Small intestine (tissue), 7 donors: Measurements from ENCODE around the gene PARD6B. TPM values are rescaled to one million over a fixed set of nuclear protein-coding genes. Genes with fewer than 3 reads are reported as not detected.
"Not testable (repeated sequence)": the region's sequence is repeated elsewhere in the genome, so short reads cannot be mapped to it uniquely, and the experiment has no call there.

Source experiments
- DNase-seq, 2 donors: peaks; one replicate each; pipeline versions ENCODE4 v3.0.0 to v3.0.0-alpha.2; 2013
- FAIRE-seq: peaks from 2 replicates; lab custom pipeline; 2012; peaks lifted over from hg19 to GRCh38; lab: Jason Lieb, UNC
- H3K27ac ChIP-seq, 3 donors: one replicate each; pipeline ENCODE4 v1.5.1; 2013; ENCODE audit warnings: low read length in 2 of 3, mild to moderate bottlenecking in 2 of 3, control low read depth in 1 of 3, inconsistent platforms in 1 of 3, low read depth in 1 of 3, moderate library complexity in 1 of 3
- H3K27me3 ChIP-seq, 3 donors: one replicate each; pipeline ENCODE4 v1.6.1; 2013; ENCODE audit warnings: low read length in 3 of 3, inconsistent platforms in 1 of 3; ENCODE audit not compliant: control insufficient read depth in 3 of 3, insufficient read depth in 3 of 3
- H3K36me3 ChIP-seq, 3 donors: one replicate each; pipeline ENCODE4 v1.6.1; 2013; ENCODE audit warnings: low read length in 3 of 3, inconsistent platforms in 1 of 3, low read depth in 1 of 3, mild to moderate bottlenecking in 1 of 3, moderate library complexity in 1 of 3; ENCODE audit not compliant: control insufficient read depth in 3 of 3, insufficient read depth in 2 of 3
- H3K4me1 ChIP-seq, 3 donors: one replicate each; pipeline ENCODE4 v1.6.1; 2013; ENCODE audit warnings: low read length in 2 of 3, inconsistent platforms in 1 of 3, low read depth in 1 of 3, mild to moderate bottlenecking in 1 of 3, moderate library complexity in 1 of 3; ENCODE audit not compliant: control insufficient read depth in 3 of 3, insufficient read depth in 2 of 3
- H3K4me3 ChIP-seq, 3 donors: one replicate each; pipeline ENCODE4 v1.5.1; 2013; ENCODE audit warnings: low read length in 3 of 3, control low read depth in 1 of 3, inconsistent platforms in 1 of 3, low read depth in 1 of 3, mild to moderate bottlenecking in 1 of 3, moderate library complexity in 1 of 3
- H3K9me3 ChIP-seq, 2 donors: one replicate each; pipeline ENCODE4 v1.6.1; 2013; ENCODE audit warnings: low read depth in 1 of 2, low read length in 1 of 2; ENCODE audit not compliant: control insufficient read depth in 2 of 2, insufficient read depth in 1 of 2
- WGBS, 3 donors: extraction: QIAGEN DNeasy Blood & Tissue Kit; methylation state at CpG; one replicate each; pipeline ENCODE4 v1.1.7; 2013; 5-methylcytosine and 5-hydroxymethylcytosine counted together
- polyA plus RNA-seq, 4 donors: library from polyadenylated mRNA; stranded (reverse) in 3 of 4; unstranded in 1 of 4; fragments of 200-250 nt in 3 of 4; fragments of 120-200 nt in 1 of 4; gene quantifications; one replicate each; pipeline versions ENCODE4 v1.2.1 to v1.2.3, GENCODE V29; 2013
- donor health status: healthy with polysubstance abuse.
- donor health status: control.
- donor health status: control.
- donor health status: Bipolar disorder and iron deficiency.
- donor health status: healthy.

Gene PARD6B
- polyA plus RNA-seq, 4 donors, result 2.4 to 14.3 (median 9.0) TPM

GRCh38 chr20:50788045-50788991 lies 56.9 kb downstream of the PARD6B start:
- Histone ChIP-seq H3K27me3 (no peaks in the 10 kb centered on the region), H3K36me3 (no peaks in the 10 kb centered on the region), H3K27ac (peak overlapping the region in 1 of 3 donors; percentile 40), H3K9me3 (no peaks in the 10 kb centered on the region), H3K4me3 (no peak overlapping the region), H3K4me1 (peaks cover 0 to 33% (median 2%) of the 10 kb centered on the region in 3 donors)
- FAIRE-seq, result no peak
- 50 to 60% (median 59%) methylated on average over 18 of the region's 18 CpGs for WGBS, 3 donors
- peak; percentile 33 to 77 for DNase-seq

- H3K9me3 ChIP-seq, result no peaks in the 10 kb centered on the region
- peak overlapping the region in 2 of 3 donors; percentile 69 to 78 for H3K27ac ChIP-seq
- FAIRE-seq, result no peak
- H3K27me3 ChIP-seq, result no peaks in the 10 kb centered on the region
- peaks cover 2 to 36% (median 6%) of the 10 kb centered on the region in 3 donors for H3K4me1 ChIP-seq
- no peak overlapping the region for H3K4me3 ChIP-seq
- peak in 1 of 2 donors; percentile 17 for DNase-seq
- 45 to 70% (median 65%) methylated on average over 11 of the region's 11 CpGs for WGBS, 3 donors
- no peaks in the 10 kb centered on the region for H3K36me3 ChIP-seq
These were observed 58.7 kb downstream of the PARD6B start for GRCh38 chr20:50789968-50790650.

DNA sequence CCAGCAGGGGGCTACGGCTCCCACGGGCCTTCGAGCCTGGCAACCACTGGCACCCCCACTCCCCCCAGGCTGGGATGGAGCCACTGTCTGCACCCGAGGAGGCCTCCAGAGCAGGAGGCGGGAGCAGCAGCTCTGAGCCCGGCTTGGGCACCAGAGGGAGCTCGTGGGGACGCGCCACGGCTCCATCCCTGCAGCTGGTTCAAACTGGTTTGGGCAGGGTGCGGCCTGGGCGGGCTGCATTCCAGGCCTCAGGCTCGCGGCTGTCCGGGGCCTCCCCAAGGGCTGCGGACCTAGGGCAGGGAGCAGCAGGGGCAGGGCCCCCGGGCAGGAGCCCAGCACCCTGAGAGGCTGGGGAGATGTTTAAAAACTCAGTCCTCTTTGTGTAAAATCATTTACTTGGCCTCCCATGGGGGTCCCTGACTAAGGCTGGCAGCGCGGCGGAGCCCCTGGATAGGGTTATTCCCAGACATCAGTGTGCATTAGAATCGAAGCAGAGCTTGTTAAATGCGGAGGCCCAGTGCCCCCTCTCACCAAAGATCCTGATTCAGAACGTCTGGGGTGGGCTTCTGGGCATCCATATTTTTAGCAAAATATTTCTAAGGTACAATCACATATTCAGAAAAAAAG lies 59.4 kb downstream of the PARD6B start:
- Histone ChIP-seq H3K27me3 (no peaks in the 10 kb centered on the region), H3K27ac (peak overlapping the region; percentile 8 to 78 (median 78)), H3K36me3 (no peaks in the 10 kb centered on the region), H3K4me3 (no peak overlapping the region), H3K9me3 (no peaks in the 10 kb centered on the region), H3K4me1 (peaks cover 2 to 36% (median 6%) of the 10 kb centered on the region in 3 donors)
- FAIRE-seq (no peak), DNase-seq (peak; percentile 93 to 98)
- WGBS, 3 donors, result 11 to 13% (median 11%) methylated on average over 23 of the region's 23 CpGs

DNA sequence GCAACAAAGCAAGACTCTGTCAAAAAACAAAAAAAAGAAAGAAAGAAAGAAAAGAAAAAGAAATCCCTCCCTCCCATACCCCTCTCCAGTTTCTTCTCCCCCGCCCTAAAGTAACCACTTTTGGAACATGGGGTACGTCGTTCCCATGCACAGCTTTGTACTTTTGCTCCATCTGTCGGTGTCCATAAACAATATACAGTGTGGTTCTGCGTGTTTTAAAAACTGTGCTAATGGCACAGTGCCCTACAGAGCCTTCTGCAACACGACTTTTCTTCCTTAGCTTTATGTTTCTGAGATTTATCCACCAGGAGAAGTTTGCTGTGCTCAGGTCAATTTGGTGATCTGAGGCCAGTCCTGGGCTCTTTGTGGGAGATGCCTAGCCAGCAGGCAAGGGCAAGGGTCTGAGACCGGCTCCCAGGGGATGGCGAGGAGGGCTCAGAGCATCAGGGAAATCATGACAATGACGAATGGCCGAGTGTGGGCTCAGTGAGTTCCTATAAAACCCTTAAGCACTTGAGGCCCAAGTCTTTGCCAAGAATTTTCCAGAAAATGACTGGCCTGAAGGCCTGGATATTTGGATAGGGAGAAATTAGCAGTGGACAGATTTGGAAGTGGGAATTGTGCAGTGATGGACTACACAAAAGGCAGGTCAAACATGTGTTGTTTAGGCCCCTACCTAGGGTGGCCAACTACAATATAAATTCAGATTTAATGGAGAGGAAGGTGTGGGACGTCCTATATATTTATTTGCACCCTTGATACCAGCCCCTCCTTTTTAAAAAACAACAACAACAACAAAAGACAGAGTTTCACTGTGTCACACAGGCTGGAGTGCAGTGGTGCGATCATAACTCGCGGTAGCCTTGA lies 61.6 kb downstream of the PARD6B start:
- Histone ChIP-seq H3K4me1 (peaks cover 2 to 36% (median 6%) of the 10 kb centered on the region in 3 donors), H3K4me3 (no peak overlapping the region), H3K9me3 (no peaks in the 10 kb centered on the region), H3K36me3 (no peaks in the 10 kb centered on the region), H3K27ac (no peak overlapping the region), H3K27me3 (no peaks in the 10 kb centered on the region)
- FAIRE-seq, result no peak
- DNase-seq, result no peak
- WGBS, 3 donors, result 74 to 83% (median 76%) methylated on average over 14 of the region's 14 CpGs

- 43 to 59% (median 45%) methylated on average over 13 of the region's 13 CpGs for WGBS, 3 donors
- peak; percentile 26 to 42 for DNase-seq
- H3K4me1 ChIP-seq, result peaks cover 2 to 29% (median 6%) of the 10 kb centered on the region in 3 donors
- H3K27me3 ChIP-seq, H3K36me3 ChIP-seq, H3K4me3 ChIP-seq, H3K9me3 ChIP-seq, H3K27ac ChIP-seq, FAIRE-seq: not testable (repeated sequence)
These were observed 62.2 kb downstream of the PARD6B start for GRCh38 chr20:50793575-50794016.

GRCh38 chr20:50794181-50794845 lies 62.9 kb downstream of the PARD6B start:
- Histone ChIP-seq H3K9me3 (no peaks in the 10 kb centered on the region), H3K27me3 (no peaks in the 10 kb centered on the region), H3K36me3 (no peaks in the 10 kb centered on the region), H3K27ac (peak overlapping the region in 1 of 3 donors; percentile 6), H3K4me3 (peak overlapping the region in 2 of 3 donors; percentile 20 to 78), H3K4me1 (peaks cover 2 to 23% (median 6%) of the 10 kb centered on the region in 3 donors)
- DNase-seq (peak in 1 of 2 donors; percentile 23), FAIRE-seq (no peak)
- 12 to 17% (median 14%) methylated on average over 35 of the region's 35 CpGs for whole genome bisulfite sequencing, 3 donors

DNA sequence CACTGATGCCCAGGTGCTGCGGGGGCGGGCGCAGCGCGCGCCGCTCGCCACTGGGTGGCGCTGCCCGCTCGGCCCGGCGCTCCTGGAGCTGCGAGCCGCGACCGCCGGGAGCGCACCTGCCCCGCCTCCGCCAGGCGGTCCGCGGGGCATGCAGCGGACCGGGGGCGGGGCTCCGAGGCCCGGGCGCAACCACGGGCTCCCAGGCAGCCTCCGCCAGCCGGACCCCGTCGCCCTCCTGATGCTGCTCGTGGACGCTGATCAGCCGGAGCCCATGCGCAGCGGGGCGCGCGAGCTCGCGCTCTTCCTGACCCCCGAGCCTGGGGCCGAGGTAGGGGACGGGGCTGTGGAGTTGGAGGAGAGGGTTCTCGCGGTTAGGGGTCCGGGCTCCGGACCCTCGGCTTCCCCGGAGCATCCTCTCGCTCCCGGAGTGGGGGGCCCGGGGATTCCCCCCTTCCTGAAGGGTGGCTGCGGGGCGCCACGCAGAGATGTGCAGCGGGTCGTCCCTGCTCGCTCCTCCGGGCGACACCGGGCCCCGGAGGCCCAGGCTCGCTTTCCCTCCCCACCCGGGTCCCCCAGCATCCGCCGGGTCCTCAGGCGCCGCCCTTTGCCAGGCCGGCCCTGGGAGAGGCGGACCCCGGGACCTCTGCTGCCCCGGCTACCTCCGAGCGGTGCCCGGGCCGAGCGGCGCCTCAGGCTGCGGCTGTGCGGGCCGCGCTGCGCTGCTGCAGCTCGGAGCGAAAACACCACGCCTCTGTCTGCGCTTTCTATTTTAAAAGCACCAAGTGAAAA lies 63.7 kb downstream of the PARD6B start, which contains the start of gene BCAS4:
Gene BCAS4 (plus strand): TSS at position 216 of the 789 bp plus-strand sequence. CDS start 23 bp downstream, at position 239.
- no peak for FAIRE-seq
- Histone ChIP-seq H3K4me3 (peak within 1 kb of the TSS; percentile 64 to 90 (median 78)), H3K4me1 (peaks cover 2 to 19% (median 6%) of the 10 kb centered on the region in 3 donors)

More for the DNA sequence above, 63.7 kb downstream of the PARD6B start, which contains the start of gene BCAS4:
- no peaks in the 10 kb centered on the region for H3K9me3 ChIP-seq
- H3K27me3 ChIP-seq, result no peaks in the 10 kb centered on the region
- peak within 1 kb of the TSS; percentile 30 to 45 (median 33) for H3K27ac ChIP-seq
- DNase-seq, result peak; percentile 76 to 93
- 0 to 1% (median 0%) methylated on average over 54 to 92 of the region's 92 CpGs for WGBS, 3 donors
- no peaks in the 10 kb centered on the region for H3K36me3 ChIP-seq
